CD4-positive, alpha-beta T cell treated with Interferon gamma for 1 hour (primary cell): ENCODE measurements around the gene PLEKHA5.
"Not testable (repeated sequence)": the region's sequence is repeated elsewhere in the genome, so short reads cannot be mapped to it uniquely, and the experiment has no call there.

Experiments
- DNase-seq: peaks from one replicate; pipeline ENCODE4 v3.0.0-alpha.2; 2020

PLEKHA5 gene

GRCh38 chr12:19129486-19130223, at the start of gene PLEKHA5:
Gene PLEKHA5 (plus strand): TSS chr12:19129733. CDS start chr12:19129800, 67 bp downstream.
- peak; percentile 13 for DNase-seq

- DNase-seq = no peak
Observed at GRCh38 chr12:19080918-19081317, 48.6 kb upstream of the PLEKHA5 start.

GRCh38 chr12:19082365-19082911, 47.1 kb upstream of the PLEKHA5 start:
- no peak for DNase-seq

GRCh38 chr12:19084547-19084946, 45.0 kb upstream of the PLEKHA5 start:
- no peak for DNase-seq

GRCh38 chr12:19085090-19085489, 44.4 kb upstream of the PLEKHA5 start:
- DNase-seq = no peak

- no peak for DNase-seq
Observed at GRCh38 chr12:19088606-19089005, 40.9 kb upstream of the PLEKHA5 start.

GRCh38 chr12:19092482-19092881, 37.1 kb upstream of the PLEKHA5 start:
- DNase-seq = not testable (repeated sequence)

GRCh38 chr12:19093218-19093617, 36.3 kb upstream of the PLEKHA5 start:
- no peak for DNase-seq

- DNase-seq = no peak
Observed at GRCh38 chr12:19095331-19095730, 34.2 kb upstream of the PLEKHA5 start.

GRCh38 chr12:19095756-19096480, 33.6 kb upstream of the PLEKHA5 start:
- no peak for DNase-seq

GRCh38 chr12:19105463-19105862, 24.1 kb upstream of the PLEKHA5 start:
- no peak for DNase-seq

GRCh38 chr12:19107750-19108149, 21.8 kb upstream of the PLEKHA5 start:
- DNase-seq = no peak

GRCh38 chr12:19110221-19110940, 19.2 kb upstream of the PLEKHA5 start:
- no peak for DNase-seq

- no peak for DNase-seq
Observed at GRCh38 chr12:19113464-19113863, 16.1 kb upstream of the PLEKHA5 start.

- no peak for DNase-seq
Observed at GRCh38 chr12:19115285-19115684, 14.2 kb upstream of the PLEKHA5 start.

- DNase-seq = no peak
Observed at GRCh38 chr12:19119440-19119839, 10.1 kb upstream of the PLEKHA5 start.

- DNase-seq = no peak
Observed at GRCh38 chr12:19120795-19121194, 8.7 kb upstream of the PLEKHA5 start.

GRCh38 chr12:19121449-19122018, 8.0 kb upstream of the PLEKHA5 start:
- DNase-seq = no peak

GRCh38 chr12:19125325-19125724, 4.2 kb upstream of the PLEKHA5 start:
- no peak for DNase-seq

- no peak for DNase-seq
Observed at GRCh38 chr12:19127270-19127669, 2.3 kb upstream of the PLEKHA5 start.

- DNase-seq = no peak
Observed at GRCh38 chr12:19128485-19128884, 1.0 kb upstream of the PLEKHA5 start.

GRCh38 chr12:19129122-19129485, 429 bp upstream of the PLEKHA5 start:
- no peak for DNase-seq
